Ovary (tissue), 9 donors: ENCODE results near the gene RUNX2. TPM values are rescaled to one million over a fixed set of nuclear protein-coding genes. Genes with fewer than 3 reads are reported as not detected.

Source experiments
- DNase-seq, 5 donors: peaks; one replicate each; pipeline ENCODE4 v3.0.0-alpha.2; 2019 to 2020
- H3K27ac ChIP-seq, 2 donors: fragments of 200-600 bp; one replicate each; pipeline versions ENCODE4 v1.5.1 to v1.8.0; 2019 to 2022
- H3K27me3 ChIP-seq: fragments of 200-600 bp; one replicate; pipeline ENCODE4 v1.8.0; 2022
- H3K36me3 ChIP-seq: fragments of 200-600 bp; sonication (generic); one replicate; pipeline ENCODE4 v1.5.1; 2019
- H3K4me1 ChIP-seq: one replicate; pipeline ENCODE4 v1.8.1; 2013; ENCODE audit warnings: mild to moderate bottlenecking, moderate library complexity; ENCODE audit not compliant: insufficient read depth
- H3K4me3 ChIP-seq: fragments of 200-600 bp; sonication (generic); one replicate; pipeline ENCODE4 v1.5.1; 2017
- H3K9me3 ChIP-seq, 2 donors: fragments of 200-600 bp in 1 of 2; sonication (generic) in 1 of 2; one replicate each; pipeline versions ENCODE4 v1.5.1 to v1.8.1; 2013 to 2019; ENCODE audit warnings: mild to moderate bottlenecking in 1 of 2, moderate library complexity in 1 of 2
- CTCF ChIP-seq, 3 donors: fragments of 450-650 bp in 2 of 3; fragments of 200-600 bp in 1 of 3; IDR thresholded peaks; one replicate each; pipeline versions ENCODE4 v1.5.1 to v1.8.0; 2016 to 2022; ENCODE audit warnings: antibody characterized with exemption in 3 of 3, mild to moderate bottlenecking in 1 of 3
- EP300 ChIP-seq: sonication (generic); formaldehyde crosslinking; IDR thresholded peaks from one replicate; pipeline ENCODE4 v1.6.1; 2017; ENCODE audit warnings: antibody characterized with exemption
- POLR2A ChIP-seq: fragments of 450-650 bp; IDR thresholded peaks from one replicate; pipeline ENCODE4 v1.6.1; 2017; ENCODE audit warnings: antibody characterized with exemption, mild to moderate bottlenecking, moderate library complexity
- WGBS, 3 donors: extraction: QIAGEN DNeasy Blood & Tissue Kit in 1 of 3; methylation state at CpG; one replicate each; pipeline versions ENCODE4 v1.1.5 to v1.1.7; 2013 to 2017; 5-methylcytosine and 5-hydroxymethylcytosine counted together
- intact Hi-C, 4 donors: fragments of 100-400 bp; cut with DNase I; formaldehyde crosslinking; loops; one replicate each; pipeline versions ENCODE4 v1.11.0 to v1.15.1; 2022 to 2023
- polyA plus RNA-seq, 2 donors: library from polyadenylated mRNA; stranded (reverse); fragments of 200-250 nt in 1 of 2; fragments of 350-450 nt in 1 of 2; fragmentation: Illumina TruSeq in 1 of 2; extraction: RNeasy Lipid Tissue Mini Kit (QIAGEN cat#74804) in 1 of 2; gene quantifications; one replicate each; pipeline ENCODE4 v1.2.3, GENCODE V29; 2013 to 2014
- total RNA-seq, 7 donors: library from RNA; depleted of rRNA in 2 of 7; stranded (reverse); fragments of >200 nt in 2 of 7; fragmentation: NEBNext Ultra II Directional in 3 of 7; extraction: Animal tissue kit (Norgen Biotek cat#: 25700) in 3 of 7; gene quantifications; one replicate each; pipeline versions ENCODE4 v1.1.0 to v1.2.4, GENCODE V29; 2016 to 2023
- donor health status: DM: no; HTN: no; CAD: no; lungs with moderate emphysema.
- donor health status: DM: no; HTN: no; CAD: no.
- donor health status: Bipolar disorder and iron deficiency.
- donor health status: DM: yes; HTN: yes; CAD: no.
- donor health status: DM: no; HTN: no; CAD: no.
- donor health status: DM: yes; HTN: yes; CAD: no.

RUNX2 gene
- total and polyA plus RNA-seq, 9 donors, result 1.1 to 25.2 (median 3.3) TPM

GRCh38 chr6:45574885-45575284, 246.8 kb downstream of the RUNX2 start:
- H3K4me3 ChIP-seq, result no peak overlapping the region
- intact Hi-C loops, result no loop called here
- 92 to 100% (median 95%) methylated on average over 1 of the region's 1 CpG for WGBS, 3 donors
- no peaks in the 10 kb centered on the region for H3K36me3 ChIP-seq
- DNase-seq, result no peak
- TF ChIP-seq CTCF (IDR thresholded peaks at IDR 0.05), result no peak
- no peak for TF ChIP-seq POLR2A
- TF ChIP-seq EP300, result no peak
- H3K27ac ChIP-seq, result no peak overlapping the region
- no peaks in the 10 kb centered on the region for H3K27me3 ChIP-seq
- H3K9me3 ChIP-seq, result no peaks in the 10 kb centered on the region
- peaks cover 9% of the 10 kb centered on the region for H3K4me1 ChIP-seq

GRCh38 chr6:45576648-45577624, 248.8 kb downstream of the RUNX2 start:
- peak in 1 of 5 donors; percentile 23 for DNase-seq
- H3K27ac ChIP-seq, result no peak overlapping the region
- H3K4me3 ChIP-seq, result no peak overlapping the region
- intact Hi-C loops, result no loop called here
- no peaks in the 10 kb centered on the region for H3K9me3 ChIP-seq
- no peak for TF ChIP-seq EP300
- TF ChIP-seq POLR2A, result no peak
- no peak for TF ChIP-seq CTCF (IDR thresholded peaks at IDR 0.05)
- H3K27me3 ChIP-seq, result no peaks in the 10 kb centered on the region
- H3K36me3 ChIP-seq, result no peaks in the 10 kb centered on the region
- 84 to 87% (median 86%) methylated on average over 15 of the region's 15 CpGs for WGBS, 3 donors
- H3K4me1 ChIP-seq, result peaks cover 9% of the 10 kb centered on the region

GRCh38 chr6:45577836-45578504, 249.8 kb downstream of the RUNX2 start:
- no peak for DNase-seq
- H3K36me3 ChIP-seq, result no peaks in the 10 kb centered on the region
- no peak for TF ChIP-seq POLR2A
- no peak for TF ChIP-seq CTCF (IDR thresholded peaks at IDR 0.05)
- TF ChIP-seq EP300, result no peak
- WGBS, 3 donors, result 29 to 31% (median 29%) methylated on average over 9 of the region's 9 CpGs
- H3K9me3 ChIP-seq, result no peaks in the 10 kb centered on the region
- peak overlapping the region in 1 of 2 donors; percentile 49 for H3K27ac ChIP-seq
- intact Hi-C loops, result no loop called here
- H3K4me3 ChIP-seq, result no peak overlapping the region
- peaks cover 9% of the 10 kb centered on the region for H3K4me1 ChIP-seq
- no peaks in the 10 kb centered on the region for H3K27me3 ChIP-seq

- H3K4me1 ChIP-seq, result no peaks in the 10 kb centered on the region
- intact Hi-C loops, result no loop called here
- H3K36me3 ChIP-seq, result no peaks in the 10 kb centered on the region
- H3K27ac ChIP-seq, result no peak overlapping the region
- 83 to 91% (median 88%) methylated on average over 2 of the region's 2 CpGs for WGBS, 3 donors
- H3K4me3 ChIP-seq, result no peak overlapping the region
- H3K9me3 ChIP-seq, result no peaks in the 10 kb centered on the region
- no peak for DNase-seq
- no peaks in the 10 kb centered on the region for H3K27me3 ChIP-seq
- TF ChIP-seq EP300 (no peak), POLR2A (no peak), CTCF (IDR thresholded peaks at IDR 0.05) (no peak)
These were observed 256.0 kb downstream of the RUNX2 start for GRCh38 chr6:45584127-45584526.
